Measurements from ENCODE around the gene NPFFR1.

DNA sequence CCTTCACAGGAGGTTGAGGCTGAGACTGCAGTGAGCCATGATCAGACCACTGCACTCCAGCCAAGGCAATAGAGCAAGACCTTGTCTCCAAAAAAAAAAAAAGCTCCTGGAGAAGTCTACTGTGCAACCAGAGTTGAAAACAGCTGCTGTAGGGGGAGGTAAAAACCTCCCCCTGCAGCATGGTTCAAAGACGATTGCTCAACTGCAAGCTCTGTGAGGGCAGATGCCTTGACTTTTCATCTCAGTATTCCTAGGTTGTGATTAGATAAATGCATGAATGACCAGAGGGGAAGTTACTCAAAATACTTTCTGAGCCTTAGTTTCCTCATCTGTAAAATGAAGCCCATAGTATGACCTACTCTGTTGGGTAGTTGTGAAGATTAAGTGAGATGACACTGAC is 25.6 kb downstream of the NPFFR1 start:
- TF ChIP-seq, protein P1, sequence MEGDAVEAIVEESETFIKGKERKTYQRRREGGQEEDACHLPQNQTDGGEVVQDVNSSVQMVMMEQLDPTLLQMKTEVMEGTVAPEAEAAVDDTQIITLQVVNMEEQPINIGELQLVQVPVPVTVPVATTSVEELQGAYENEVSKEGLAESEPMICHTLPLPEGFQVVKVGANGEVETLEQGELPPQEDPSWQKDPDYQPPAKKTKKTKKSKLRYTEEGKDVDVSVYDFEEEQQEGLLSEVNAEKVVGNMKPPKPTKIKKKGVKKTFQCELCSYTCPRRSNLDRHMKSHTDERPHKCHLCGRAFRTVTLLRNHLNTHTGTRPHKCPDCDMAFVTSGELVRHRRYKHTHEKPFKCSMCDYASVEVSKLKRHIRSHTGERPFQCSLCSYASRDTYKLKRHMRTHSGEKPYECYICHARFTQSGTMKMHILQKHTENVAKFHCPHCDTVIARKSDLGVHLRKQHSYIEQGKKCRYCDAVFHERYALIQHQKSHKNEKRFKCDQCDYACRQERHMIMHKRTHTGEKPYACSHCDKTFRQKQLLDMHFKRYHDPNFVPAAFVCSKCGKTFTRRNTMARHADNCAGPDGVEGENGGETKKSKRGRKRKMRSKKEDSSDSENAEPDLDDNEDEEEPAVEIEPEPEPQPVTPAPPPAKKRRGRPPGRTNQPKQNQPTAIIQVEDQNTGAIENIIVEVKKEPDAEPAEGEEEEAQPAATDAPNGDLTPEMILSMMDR (IDR thresholded peaks at IDR 0.05), result no peak
- TF ChIP-seq POLR2AphosphoS5 (IDR thresholded peaks at IDR 0.05; ENCODE audit: low read depth, low read length) (no peak), SIN3A (IDR thresholded peaks at IDR 0.05; ENCODE audit: borderline replicate concordance, insufficient read depth, low read depth, low read length) (no peak), TCF7L2 (IDR thresholded peaks at IDR 0.05; ENCODE audit: low read depth, low read length) (no peak)

Measured in Panc1 (cell line).